Mesendoderm (in vitro differentiated cells): ENCODE results near the gene EFCC1.
A peak's percentile ranks its signal among the peaks of the same experiment; 100 is the strongest.

Experiments
- DNase-seq: peaks from one replicate; pipeline ENCODE4 v3.0.0; 2013
- H2AK5ac ChIP-seq: 2 replicates; pipeline ENCODE4 v1.6.1; 2013; ENCODE audit warnings: low read length, inconsistent platforms
- H2BK120ac ChIP-seq: 2 replicates; pipeline ENCODE4 v1.6.1; 2013; ENCODE audit warnings: low read depth, mild to moderate bottlenecking, low read length, moderate library complexity, mixed read lengths
- H2BK15ac ChIP-seq: replicated peaks from 2 replicates; pipeline ENCODE4 v1.6.1; 2013; ENCODE audit warnings: low read depth, mild to moderate bottlenecking, moderate library complexity
- H2BK5ac ChIP-seq: 2 replicates; pipeline ENCODE4 v1.6.1; 2013; ENCODE audit warnings: low read length, inconsistent platforms
- H3K18ac ChIP-seq: 2 replicates; pipeline ENCODE4 v1.6.1; 2013; ENCODE audit warnings: mild to moderate bottlenecking, low read length, mixed read lengths
- H3K23ac ChIP-seq: one replicate; pipeline ENCODE4 v1.6.1; 2013; ENCODE audit warnings: low read length
- H3K27ac ChIP-seq: 2 replicates; pipeline ENCODE4 v1.5.1; 2013; ENCODE audit warnings: low read depth, mild to moderate bottlenecking, inconsistent platforms, low read length, moderate library complexity
- H3K27me3 ChIP-seq: 2 replicates; pipeline ENCODE4 v1.6.1; 2013; ENCODE audit warnings: low read length, control low read depth, mild to moderate bottlenecking, inconsistent platforms; ENCODE audit not compliant: insufficient read depth, poor library complexity
- H3K36me3 ChIP-seq: 2 replicates; pipeline ENCODE4 v1.6.1; 2013; ENCODE audit warnings: low read length, inconsistent platforms; ENCODE audit not compliant: control insufficient read depth, insufficient read depth
- H3K4ac ChIP-seq: one replicate; pipeline ENCODE4 v1.6.1; 2013; ENCODE audit warnings: low read depth, mild to moderate bottlenecking, low read length, moderate library complexity
- H3K4me1 ChIP-seq: 2 replicates; pipeline ENCODE4 v1.6.1; 2013; ENCODE audit warnings: low read depth, low read length, inconsistent platforms; ENCODE audit not compliant: control insufficient read depth
- H3K4me2 ChIP-seq: 2 replicates; pipeline ENCODE4 v1.6.1; 2013; ENCODE audit warnings: low read length
- H3K4me3 ChIP-seq: 2 replicates; pipeline ENCODE4 v1.5.1; 2013; ENCODE audit warnings: mild to moderate bottlenecking, low read length
- H3K56ac ChIP-seq: one replicate; pipeline ENCODE4 v1.6.1; 2013; ENCODE audit warnings: low read length
- H3K79me1 ChIP-seq: 2 replicates; pipeline ENCODE4 v1.6.1; 2013; ENCODE audit warnings: low read length, inconsistent platforms
- H3K79me2 ChIP-seq: 2 replicates; pipeline ENCODE4 v1.6.1; 2013; ENCODE audit warnings: mild to moderate bottlenecking, low read length; ENCODE audit not compliant: control insufficient read depth, insufficient read depth
- H3K9ac ChIP-seq: 2 replicates; pipeline ENCODE4 v1.6.1; 2013; ENCODE audit warnings: low read length, inconsistent platforms
- H4K5ac ChIP-seq: one replicate; pipeline ENCODE4 v1.6.1; 2013; ENCODE audit warnings: low read length
- H4K8ac ChIP-seq: one replicate; pipeline ENCODE4 v1.6.1; 2013; ENCODE audit warnings: low read depth, mild to moderate bottlenecking, control low read depth, low read length, moderate library complexity
- WGBS: extraction: QIAGEN DNeasy Blood & Tissue Kit; methylation state at CpG from one replicate; pipeline ENCODE4 v1.1.7; 2013; ENCODE audit warnings: low lambda C conversion rate, missing lambda C conversion rate; ENCODE audit not compliant: insufficient coverage; ENCODE audit errors: extremely low coverage; 5-methylcytosine and 5-hydroxymethylcytosine counted together

The EFCC1 gene

DNA sequence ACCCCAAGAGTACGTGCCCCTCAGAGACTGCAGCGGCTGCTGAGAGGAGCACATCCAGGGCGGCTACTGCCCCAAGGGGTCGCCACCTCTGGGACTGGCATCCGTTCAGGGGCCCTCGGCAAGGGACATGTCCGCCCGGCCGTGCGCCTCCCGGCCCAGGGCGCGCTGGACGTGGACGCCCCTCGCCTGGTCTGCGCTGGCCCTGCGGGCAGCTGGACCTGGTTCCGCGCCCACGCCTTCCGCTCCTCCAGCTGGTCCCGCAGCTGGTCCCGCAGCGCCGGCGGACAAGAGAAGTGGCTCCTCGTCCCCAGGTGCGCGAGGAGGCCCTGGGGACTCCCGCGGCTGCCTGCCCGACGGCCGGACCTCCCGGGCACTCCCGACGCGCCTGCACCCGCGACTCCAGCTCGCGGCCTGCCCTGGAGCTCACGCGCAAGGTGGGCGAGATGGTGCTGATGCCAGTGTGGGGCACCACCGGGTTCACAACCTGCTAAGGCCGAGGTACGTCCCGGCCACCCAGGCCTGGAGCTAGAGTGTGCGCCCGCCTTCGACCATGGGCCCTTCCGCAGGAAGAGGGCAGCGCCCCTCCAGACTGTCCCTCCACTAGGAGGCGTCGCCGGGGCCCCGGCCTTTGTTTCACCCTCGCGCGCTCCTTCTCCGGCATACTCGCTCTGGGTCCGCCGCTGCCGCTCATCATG is 45.1 kb downstream of the EFCC1 start:
- Histone ChIP-seq H3K27me3 (no peaks in the 10 kb centered on the region), H2BK15ac (no peak overlapping the region), H3K79me2 (no peaks in the 10 kb centered on the region), H2AK5ac (no peak overlapping the region), H3K36me3 (no peaks in the 10 kb centered on the region), H3K18ac (no peak overlapping the region), H3K4me3 (no peak overlapping the region), H4K8ac (no peak overlapping the region), H3K27ac (no peak overlapping the region), H2BK5ac (no peak overlapping the region), H3K56ac (no peak overlapping the region), H4K5ac (no peak overlapping the region), H3K79me1 (no peaks in the 10 kb centered on the region), H3K23ac (no peak overlapping the region), H3K9ac (no peak overlapping the region), H3K4me1 (no peaks in the 10 kb centered on the region), H3K4ac (no peak overlapping the region), H3K4me2 (no peak overlapping the region), H2BK120ac (no peak overlapping the region)
- no peak for DNase-seq
- WGBS: no CpG with 5 or more reads among the region's 67 CpGs

DNA sequence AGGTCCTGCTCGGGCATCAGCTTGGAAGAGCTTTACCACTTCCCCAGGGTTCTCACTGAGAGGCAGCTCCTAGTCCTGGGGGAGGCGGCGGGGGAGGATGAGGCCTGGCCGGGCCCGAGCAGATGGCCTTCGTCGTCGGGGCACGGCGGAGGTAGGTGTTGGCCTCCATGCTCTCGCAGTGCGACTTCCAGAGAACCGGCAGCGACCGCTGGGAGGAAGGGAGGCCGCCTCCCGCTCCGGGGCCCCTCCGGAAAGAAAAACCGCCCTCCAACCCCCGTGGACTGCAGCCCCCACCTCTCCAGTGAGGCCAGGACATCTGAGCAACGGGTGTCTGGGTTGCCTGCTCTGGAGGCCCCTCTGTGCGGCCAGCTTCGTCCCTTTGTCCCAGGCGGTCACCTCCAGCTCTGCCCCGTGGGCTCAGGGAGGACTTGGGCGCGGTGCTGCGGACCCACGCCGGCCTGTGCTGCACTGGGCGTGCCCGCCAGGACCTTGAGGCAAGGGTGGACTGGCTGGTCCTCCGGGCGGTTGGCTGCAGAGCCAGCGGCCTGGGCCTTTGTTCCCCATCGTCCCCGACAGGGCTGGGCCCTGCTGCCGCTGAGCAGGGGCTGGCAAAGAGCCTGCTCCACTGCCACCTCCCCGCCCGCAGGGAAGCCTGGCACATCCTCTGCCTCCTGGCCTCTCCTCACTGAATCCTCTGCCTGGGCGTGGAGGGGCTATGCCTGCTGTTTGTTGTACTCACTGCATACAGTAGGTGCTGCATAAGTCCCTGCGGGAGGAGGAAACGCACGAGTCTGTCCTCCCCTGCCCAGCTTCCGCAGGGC is 45.8 kb downstream of the EFCC1 start:
- Histone ChIP-seq H3K18ac (no peak overlapping the region), H3K27ac (no peak overlapping the region), H2BK5ac (no peak overlapping the region), H3K4me3 (no peak overlapping the region), H3K9ac (no peak overlapping the region), H2AK5ac (no peak overlapping the region), H4K5ac (no peak overlapping the region), H3K56ac (no peak overlapping the region), H3K4ac (no peak overlapping the region), H2BK15ac (no peak overlapping the region), H3K79me2 (no peaks in the 10 kb centered on the region), H3K4me2 (no peak overlapping the region), H3K23ac (no peak overlapping the region), H3K36me3 (no peaks in the 10 kb centered on the region), H2BK120ac (no peak overlapping the region), H3K79me1 (no peaks in the 10 kb centered on the region), H4K8ac (no peak overlapping the region), H3K4me1 (no peaks in the 10 kb centered on the region), H3K27me3 (no peaks in the 10 kb centered on the region)
- no CpG with 5 or more reads among the region's 46 CpGs for WGBS
- no peak for DNase-seq

DNA sequence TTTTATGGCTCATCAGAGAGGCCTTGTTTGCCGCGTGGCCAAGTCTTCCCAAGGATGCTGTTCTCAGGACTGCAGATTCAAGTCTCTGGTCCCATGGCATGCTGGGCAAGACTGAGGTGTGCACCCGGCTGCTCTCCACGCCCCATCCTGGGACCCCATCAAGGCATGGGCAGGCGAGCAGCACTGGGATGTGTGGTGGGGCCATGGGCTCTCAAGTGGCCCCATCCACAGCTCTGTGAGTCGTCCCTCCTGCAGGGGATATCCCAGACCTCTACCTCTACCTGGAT is 46.4 kb downstream of the EFCC1 start:
- no peak overlapping the region for H3K18ac ChIP-seq
- H2BK120ac ChIP-seq: no peak overlapping the region
- H3K27me3 ChIP-seq: no peaks in the 10 kb centered on the region
- H4K5ac ChIP-seq: no peak overlapping the region
- no peak overlapping the region for H4K8ac ChIP-seq
- no CpG with 5 or more reads among the region's 6 CpGs for WGBS
- H3K23ac ChIP-seq: no peak overlapping the region
- no peak for DNase-seq
- H3K4me3 ChIP-seq: no peak overlapping the region
- H2AK5ac ChIP-seq: no peak overlapping the region
- H3K36me3 ChIP-seq: no peaks in the 10 kb centered on the region
- no peaks in the 10 kb centered on the region for H3K4me1 ChIP-seq
- no peak overlapping the region for H3K56ac ChIP-seq
- H2BK15ac ChIP-seq: no peak overlapping the region
- no peak overlapping the region for H3K4me2 ChIP-seq
- H2BK5ac ChIP-seq: no peak overlapping the region
- no peak overlapping the region for H3K4ac ChIP-seq
- H3K79me2 ChIP-seq: no peaks in the 10 kb centered on the region
- no peak overlapping the region for H3K27ac ChIP-seq
- H3K79me1 ChIP-seq: no peaks in the 10 kb centered on the region
- H3K9ac ChIP-seq: no peak overlapping the region

DNA sequence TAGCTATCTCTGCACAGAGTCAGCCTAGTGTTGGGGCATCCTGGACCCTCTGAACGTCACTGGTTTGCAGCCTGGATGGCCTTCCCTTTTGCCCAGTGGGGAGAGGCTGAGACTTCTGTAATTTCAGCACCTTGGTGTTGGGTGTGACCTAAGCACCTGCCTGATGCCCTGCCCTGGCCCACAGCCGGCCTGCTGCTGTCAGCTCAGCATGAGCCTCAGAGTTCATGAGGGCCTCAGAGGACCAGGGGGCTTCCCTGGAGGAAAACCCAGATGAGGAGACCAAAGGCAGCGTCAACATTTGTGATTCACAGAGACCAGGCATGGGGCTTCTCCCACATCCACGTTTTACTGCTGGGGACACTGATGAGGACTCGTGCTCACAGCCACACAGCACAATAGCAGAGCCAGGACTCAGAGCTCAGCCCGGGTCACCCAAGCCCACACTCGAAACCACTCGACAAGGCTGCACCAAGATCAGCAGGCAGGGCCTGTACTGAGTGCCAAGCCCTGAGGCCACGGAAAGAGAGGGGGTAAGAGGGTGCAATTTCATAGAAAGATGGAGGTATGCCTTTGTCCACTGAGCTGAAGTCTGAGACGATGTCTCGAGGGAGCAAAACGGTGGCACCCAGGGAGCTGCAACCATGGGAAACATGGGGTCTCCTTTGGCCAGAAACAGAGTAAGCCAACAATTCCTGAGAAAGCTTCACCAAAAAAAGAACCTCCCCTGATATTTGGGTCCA is 49.6 kb downstream of the EFCC1 start:
- H3K23ac ChIP-seq: no peak overlapping the region
- H3K4me2 ChIP-seq: no peak overlapping the region
- H3K27ac ChIP-seq: no peak overlapping the region
- no peak overlapping the region for H3K56ac ChIP-seq
- H3K79me1 ChIP-seq: no peaks in the 10 kb centered on the region
- no peak overlapping the region for H3K18ac ChIP-seq
- no peaks in the 10 kb centered on the region for H3K27me3 ChIP-seq
- H4K5ac ChIP-seq: no peak overlapping the region
- no peak overlapping the region for H4K8ac ChIP-seq
- no peak overlapping the region for H2BK5ac ChIP-seq
- no peaks in the 10 kb centered on the region for H3K79me2 ChIP-seq
- H3K4me3 ChIP-seq: no peak overlapping the region
- no peak overlapping the region for H2AK5ac ChIP-seq
- H2BK15ac ChIP-seq: no peak overlapping the region
- no peaks in the 10 kb centered on the region for H3K4me1 ChIP-seq
- H3K36me3 ChIP-seq: no peaks in the 10 kb centered on the region
- H3K4ac ChIP-seq: no peak overlapping the region
- H3K9ac ChIP-seq: no peak overlapping the region
- no peak overlapping the region for H2BK120ac ChIP-seq
- WGBS: no CpG with 5 or more reads among the region's 12 CpGs
- no peak for DNase-seq

DNA sequence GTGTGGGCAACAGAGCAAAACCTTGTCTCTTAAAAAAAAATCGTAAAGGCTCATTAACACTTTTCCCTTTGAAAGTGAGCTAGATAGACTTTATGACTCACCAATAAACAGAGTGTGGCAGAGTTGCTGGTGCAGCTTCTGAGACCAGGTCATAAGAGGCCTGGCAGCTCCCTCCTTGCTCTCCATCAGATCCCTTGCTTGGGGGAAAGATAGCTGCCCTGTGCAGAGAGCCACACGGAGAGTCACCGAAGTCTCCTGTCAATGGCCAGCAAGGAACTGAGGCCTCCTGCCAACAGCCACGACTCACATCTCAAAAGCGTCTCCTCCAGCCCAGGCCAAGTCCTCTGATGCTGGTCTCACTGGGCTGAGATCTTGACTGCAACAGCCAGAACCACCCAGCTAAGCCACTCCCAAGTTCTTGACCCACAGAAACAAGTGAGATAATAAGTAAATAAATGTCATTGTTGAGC is 50.8 kb downstream of the EFCC1 start:
- H3K9ac ChIP-seq: no peak overlapping the region
- no peaks in the 10 kb centered on the region for H3K79me2 ChIP-seq

More for the DNA sequence above, 50.8 kb downstream of the EFCC1 start:
- H3K18ac ChIP-seq: no peak overlapping the region
- H3K4me2 ChIP-seq: no peak overlapping the region
- H4K8ac ChIP-seq: no peak overlapping the region
- H2BK5ac ChIP-seq: no peak overlapping the region
- DNase-seq: no peak
- no peaks in the 10 kb centered on the region for H3K79me1 ChIP-seq
- H2BK120ac ChIP-seq: no peak overlapping the region
- H3K4ac ChIP-seq: no peak overlapping the region
- H3K27ac ChIP-seq: no peak overlapping the region
- no peaks in the 10 kb centered on the region for H3K4me1 ChIP-seq
- H3K36me3 ChIP-seq: no peaks in the 10 kb centered on the region
- H2BK15ac ChIP-seq: no peak overlapping the region
- H3K23ac ChIP-seq: no peak overlapping the region
- peak overlapping the region; percentile 15 for H3K56ac ChIP-seq
- no peak overlapping the region for H2AK5ac ChIP-seq
- H3K4me3 ChIP-seq: no peak overlapping the region
- no CpG with 5 or more reads among the region's 5 CpGs for WGBS
- no peak overlapping the region for H4K5ac ChIP-seq
- H3K27me3 ChIP-seq: no peaks in the 10 kb centered on the region
